ENCODE measurements around the gene GNG5.
"Not testable (repeated sequence)": the region's sequence is repeated elsewhere in the genome, so short reads cannot be mapped to it uniquely, and the experiment has no call there.

Gene GNG5

GRCh38 chr1:84488107-84488506, 18.3 kb downstream of the GNG5 start:
- no peak for DNase-seq

GRCh38 chr1:84481317-84481716, 25.1 kb downstream of the GNG5 start:
- DNase-seq: no peak

- DNase-seq: no peak
These were observed 25.7 kb downstream of the GNG5 start for GRCh38 chr1:84480650-84481049.

- no peak for DNase-seq
These were observed 26.4 kb downstream of the GNG5 start for GRCh38 chr1:84479998-84480397.

- peak; percentile 67 to 69 for DNase-seq
These were observed 27.2 kb downstream of the GNG5 start, which contains the start of gene RPF1 for GRCh38 chr1:84478876-84479868. RPF1 (plus strand) TSS chr1:84479266; CDS start chr1:84479282, 16 bp downstream.

- no peak for DNase-seq
These were observed 30.2 kb downstream of the GNG5 start for GRCh38 chr1:84476225-84476624.

- no peak for DNase-seq
These were observed 39.1 kb downstream of the GNG5 start for GRCh38 chr1:84467298-84467697.

GRCh38 chr1:84462118-84462517, 44.3 kb downstream of the GNG5 start:
- no peak for DNase-seq

GRCh38 chr1:84452436-84452835, 53.9 kb downstream of the GNG5 start:
- peak in 1 of 2 donors; percentile 21 for DNase-seq

- peak; percentile 71 to 75 for DNase-seq
These were observed 55.5 kb downstream of the GNG5 start for GRCh38 chr1:84450910-84451309.

GRCh38 chr1:84448704-84449103, 57.7 kb downstream of the GNG5 start:
- DNase-seq: not testable (repeated sequence)

Data from inflammatory macrophage treated with lipopolysaccharide for 1 hour (primary cell).